Inflammatory macrophage treated with lipopolysaccharide for 4 hours (primary cell): ENCODE results near the gene CTNS.

Experiments
- DNase-seq: peaks from one replicate; pipeline ENCODE4 v3.0.0-alpha.2; 2020

Gene CTNS

GRCh38 chr17:3626831-3627768 is 9.5 kb upstream of the CTNS start:
- DNase-seq: no peak

- no peak for DNase-seq
These were observed 8.8 kb upstream of the CTNS start for GRCh38 chr17:3627769-3628167.

GRCh38 chr17:3630781-3631180 is 5.8 kb upstream of the CTNS start:
- peak; percentile 42 for DNase-seq

- DNase-seq: peak; percentile 49
These were observed 4.3 kb upstream of the CTNS start for GRCh38 chr17:3632287-3632686.

GRCh38 chr17:3635474-3636153 is 946 bp upstream of the CTNS start:
- no peak for DNase-seq

GRCh38 chr17:3636908-3637373 is 381 bp downstream of the CTNS start:
- DNase-seq: no peak

- peak; percentile 91 for DNase-seq
These were observed 3.5 kb downstream of the CTNS start for GRCh38 chr17:3639981-3640596.

GRCh38 chr17:3641014-3641413 is 4.5 kb downstream of the CTNS start:
- DNase-seq: no peak

GRCh38 chr17:3641717-3642486 is 5.3 kb downstream of the CTNS start:
- DNase-seq: peak; percentile 20

GRCh38 chr17:3643889-3644349 is 7.4 kb downstream of the CTNS start:
- DNase-seq: peak; percentile 56

- DNase-seq: no peak
These were observed 8.8 kb downstream of the CTNS start for GRCh38 chr17:3645310-3645709.

GRCh38 chr17:3647251-3647650 is 10.7 kb downstream of the CTNS start:
- no peak for DNase-seq

- peak; percentile 38 for DNase-seq
These were observed 11.4 kb downstream of the CTNS start for GRCh38 chr17:3647769-3648555.

GRCh38 chr17:3655766-3656165 is 19.2 kb downstream of the CTNS start:
- DNase-seq: no peak

GRCh38 chr17:3656353-3656752 is 19.8 kb downstream of the CTNS start:
- DNase-seq: no peak

- DNase-seq: no peak
These were observed 20.4 kb downstream of the CTNS start for GRCh38 chr17:3656755-3657587.

GRCh38 chr17:3657588-3657869 is 21.0 kb downstream of the CTNS start:
- no peak for DNase-seq

- peak; percentile 41 for DNase-seq
These were observed 21.6 kb downstream of the CTNS start for GRCh38 chr17:3657874-3658783.

- DNase-seq: no peak
These were observed 22.4 kb downstream of the CTNS start for GRCh38 chr17:3658784-3659449.
